GM20431 (cell line): Measurements from ENCODE around the gene DDOST.
"Not testable (repeated sequence)": the region's sequence is repeated elsewhere in the genome, so short reads cannot be mapped to it uniquely, and the experiment has no call there.

ENCODE experiments used
- in situ Hi-C: fragments of 300-500 bp; cut with MseI, MboI; formaldehyde crosslinking; loops from one replicate; pipeline ENCODE4 v1.15.0; 2020; ENCODE audit warnings: low sequenced_read_pairs; ENCODE audit not compliant: unreplicated experiment

The DDOST gene

GRCh38 chr1:20695515-20695914 lies 34.3 kb upstream of the DDOST start:
- in situ Hi-C loops, result loop anchor here (10.0 kb wide), 1 partner anchor 499 kb away; no protein-coding TSS in a partner anchor

GRCh38 chr1:20693623-20694022 lies 32.5 kb upstream of the DDOST start:
- in situ Hi-C loops, result loop anchor here (10.0 kb wide), 1 partner anchor 501 kb away; no protein-coding TSS in a partner anchor

- in situ Hi-C loops, result loop anchor here (10.0 kb wide), 1 partner anchor 503 kb away; no protein-coding TSS in a partner anchor
These were observed 30.7 kb upstream of the DDOST start for GRCh38 chr1:20691872-20692271.

- in situ Hi-C loops, result loop anchor here (10.0 kb wide), 1 partner anchor 505 kb away; no protein-coding TSS in a partner anchor
These were observed 28.5 kb upstream of the DDOST start for GRCh38 chr1:20689645-20690056.

GRCh38 chr1:20686883-20687725 lies 25.9 kb upstream of the DDOST start:
- in situ Hi-C loops, result no loop called here

GRCh38 chr1:20685741-20686140 lies 24.6 kb upstream of the DDOST start:
- in situ Hi-C loops, result no loop called here

GRCh38 chr1:20685099-20685662 lies 24.0 kb upstream of the DDOST start:
- in situ Hi-C loops, result no loop called here

GRCh38 chr1:20684651-20685050 lies 23.5 kb upstream of the DDOST start:
- in situ Hi-C loops, result no loop called here

- in situ Hi-C loops, result no loop called here
These were observed 23.0 kb upstream of the DDOST start for GRCh38 chr1:20684050-20684620.

GRCh38 chr1:20683614-20684013 lies 22.4 kb upstream of the DDOST start:
- in situ Hi-C loops, result no loop called here

GRCh38 chr1:20682571-20683236 lies 21.5 kb upstream of the DDOST start:
- in situ Hi-C loops, result no loop called here

GRCh38 chr1:20681999-20682398 lies 20.8 kb upstream of the DDOST start:
- in situ Hi-C loops, result no loop called here

GRCh38 chr1:20680269-20680668 lies 19.1 kb upstream of the DDOST start:
- in situ Hi-C loops, result no loop called here

GRCh38 chr1:20678599-20678998 lies 17.4 kb upstream of the DDOST start:
- in situ Hi-C loops, result no loop called here

- in situ Hi-C loops, result not testable (repeated sequence)
These were observed 12.5 kb upstream of the DDOST start for GRCh38 chr1:20673626-20674025.

GRCh38 chr1:20672265-20672632 lies 11.1 kb upstream of the DDOST start:
- in situ Hi-C loops, result no loop called here

GRCh38 chr1:20670936-20671335 lies 9.8 kb upstream of the DDOST start:
- in situ Hi-C loops, result no loop called here

GRCh38 chr1:20668581-20668980 lies 7.4 kb upstream of the DDOST start:
- in situ Hi-C loops, result no loop called here

GRCh38 chr1:20666804-20667203 lies 5.6 kb upstream of the DDOST start:
- in situ Hi-C loops, result no loop called here

GRCh38 chr1:20666146-20666545 lies 5.0 kb upstream of the DDOST start:
- in situ Hi-C loops, result no loop called here

GRCh38 chr1:20665726-20666125 lies 4.6 kb upstream of the DDOST start:
- in situ Hi-C loops, result no loop called here
